Measurements from ENCODE around the gene SCGB1D4. TPM values are rescaled to one million over a fixed set of nuclear protein-coding genes. Genes with fewer than 3 reads are reported as not detected.
A peak's percentile ranks its signal among the peaks of the same experiment; 100 is the strongest.
"Not testable (repeated sequence)": the region's sequence is repeated elsewhere in the genome, so short reads cannot be mapped to it uniquely, and the experiment has no call there.

The SCGB1D4 gene, protein sequence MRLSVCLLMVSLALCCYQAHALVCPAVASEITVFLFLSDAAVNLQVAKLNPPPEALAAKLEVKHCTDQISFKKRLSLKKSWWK
- not detected for total RNA-seq
- long read RNA-seq: 0 reads

DNA sequence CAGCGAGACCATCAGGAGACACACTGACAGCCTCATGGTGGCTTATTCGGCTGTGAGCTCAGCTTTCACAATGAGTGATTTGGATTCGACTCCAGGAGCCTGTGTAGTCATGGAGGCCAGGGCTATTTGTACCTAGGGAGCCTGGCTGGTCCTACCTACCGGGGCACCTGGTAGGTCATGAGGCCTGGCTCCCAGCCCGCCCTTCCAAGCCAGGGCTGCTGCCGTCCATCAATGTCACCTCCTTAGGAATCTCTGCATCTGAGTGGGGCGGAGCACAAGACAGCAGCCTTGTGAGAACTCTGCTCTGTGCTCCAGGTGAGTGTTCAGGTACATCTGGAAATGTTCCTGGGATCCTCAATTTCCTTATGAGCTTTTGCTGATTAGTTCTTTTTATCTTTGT lies at the start of gene SCGB1D4:
TSS of gene SCGB1D4 (minus strand) at position 101 of the 400 bp plus-strand sequence. CDS start at position 36, 65 bp downstream.
- DNase-seq (ENCODE audit: low spot score): no peak

DNA sequence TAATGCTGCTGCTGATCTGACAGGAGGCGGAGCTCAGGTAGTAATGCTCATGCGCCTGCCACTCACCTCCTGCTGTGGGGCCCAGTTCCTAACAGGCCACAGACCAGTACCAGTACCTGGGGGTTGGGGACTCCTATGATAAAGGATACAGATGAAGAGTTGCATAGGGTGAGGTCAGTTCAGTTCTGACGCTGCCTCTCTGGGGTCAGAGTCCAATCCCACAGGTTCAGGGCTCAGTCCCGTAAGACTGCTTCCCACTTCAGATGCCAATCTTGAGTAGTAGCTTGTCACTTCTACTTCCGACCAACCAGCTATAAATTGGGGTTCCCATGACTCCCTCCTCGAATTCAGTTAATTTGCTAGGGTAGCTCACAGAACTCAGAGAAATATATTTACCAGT lies 47.0 kb upstream of the SCGB1D4 start:
- no peak for DNase-seq (ENCODE audit: low spot score)

DNA sequence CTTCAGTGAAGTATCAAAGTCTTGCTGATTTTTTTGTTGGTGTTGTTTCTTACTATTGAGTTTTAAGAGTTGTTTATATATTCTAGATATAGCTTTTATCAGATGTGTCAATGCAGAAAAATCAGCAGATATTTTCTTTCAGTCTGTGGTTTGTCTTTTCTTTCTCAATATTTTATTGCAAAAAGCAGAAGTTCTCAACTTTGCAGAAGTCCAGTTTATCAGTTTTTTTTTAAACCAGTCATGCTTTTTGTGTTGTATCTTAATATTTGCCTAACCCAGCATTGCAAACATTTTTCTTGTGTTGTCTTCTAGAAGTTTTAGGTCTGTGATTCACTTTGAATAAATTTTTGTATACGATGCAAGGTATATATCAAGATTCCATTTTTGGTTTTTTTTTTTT lies 45.3 kb upstream of the SCGB1D4 start:
- DNase-seq (ENCODE audit: low spot score): no peak

DNA sequence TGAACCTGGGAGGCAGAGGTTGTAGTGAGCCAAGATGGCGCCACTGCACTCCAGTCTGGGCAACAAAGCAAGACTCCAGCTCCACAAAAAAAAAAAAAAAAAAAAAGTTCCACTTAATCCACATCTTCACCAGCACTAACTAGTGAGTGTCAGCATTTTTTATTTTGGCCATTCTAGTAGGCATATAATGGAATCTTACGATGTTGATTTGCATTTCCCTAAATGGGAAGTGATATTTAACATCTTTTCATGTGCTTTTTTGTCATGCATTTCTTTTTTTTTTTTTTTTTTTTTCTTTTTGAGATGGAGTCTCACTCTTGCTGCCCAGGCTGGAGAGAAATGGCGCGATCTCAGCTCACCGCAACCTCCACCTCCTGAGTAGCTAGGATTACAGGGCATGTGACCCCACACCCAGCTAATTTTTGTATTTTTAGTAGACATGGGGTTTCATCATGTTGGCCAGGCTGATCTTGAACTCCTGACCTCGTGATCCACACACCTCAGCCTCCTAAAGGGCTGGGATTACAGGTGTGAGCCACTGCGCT lies 44.8 kb upstream of the SCGB1D4 start:
- not testable (repeated sequence) for DNase-seq (ENCODE audit: low spot score)

DNA sequence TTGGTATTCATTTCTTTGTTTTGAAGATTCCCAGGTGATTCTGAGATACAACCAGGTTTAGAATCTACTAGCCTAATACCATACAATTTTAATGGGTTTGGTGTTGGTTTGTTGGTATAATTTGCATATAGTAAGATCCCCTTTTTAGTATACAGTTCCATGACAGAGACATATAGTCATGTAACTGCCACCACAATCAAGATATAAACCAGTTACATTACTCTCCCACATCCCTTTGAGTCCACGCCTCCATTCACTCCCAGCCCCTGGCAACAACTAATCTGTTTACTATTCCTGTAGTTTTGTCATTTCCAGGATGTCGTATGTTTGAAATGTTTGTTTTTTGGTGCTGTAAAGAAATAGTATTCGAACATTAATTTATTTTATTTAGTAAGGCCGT lies 42.7 kb upstream of the SCGB1D4 start:
- DNase-seq (ENCODE audit: low spot score): no peak

DNA sequence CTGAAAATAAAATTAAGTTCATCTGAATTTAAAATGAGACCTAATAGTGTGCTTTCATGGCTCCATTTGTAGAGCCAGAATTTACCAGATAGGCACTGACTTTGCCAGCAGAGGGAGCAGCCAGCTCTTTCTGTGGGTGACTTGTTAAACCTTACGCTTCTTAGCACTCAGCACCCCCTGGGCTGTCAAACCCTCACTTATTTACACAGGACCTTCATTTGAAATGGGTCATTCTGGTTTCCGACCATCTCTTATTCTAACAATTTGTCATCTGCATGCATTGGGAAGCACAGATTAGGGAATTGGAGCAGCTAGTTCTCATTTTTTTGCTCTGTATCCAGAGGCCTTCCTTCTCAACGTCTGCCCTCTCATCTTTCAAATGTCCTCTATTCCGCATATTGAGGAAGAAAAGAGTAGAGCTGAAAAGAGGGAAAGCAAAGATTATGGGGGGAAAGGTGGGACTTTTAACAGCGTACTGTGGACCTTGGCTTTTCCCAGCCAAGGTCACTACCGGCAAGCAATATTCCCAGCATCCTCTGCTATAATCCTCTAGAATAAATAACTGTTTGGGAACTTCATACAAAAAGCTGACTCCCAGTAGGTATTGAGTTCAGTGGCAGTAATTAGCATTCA lies 41.5 kb upstream of the SCGB1D4 start:
- no peak for DNase-seq (ENCODE audit: low spot score)

DNA sequence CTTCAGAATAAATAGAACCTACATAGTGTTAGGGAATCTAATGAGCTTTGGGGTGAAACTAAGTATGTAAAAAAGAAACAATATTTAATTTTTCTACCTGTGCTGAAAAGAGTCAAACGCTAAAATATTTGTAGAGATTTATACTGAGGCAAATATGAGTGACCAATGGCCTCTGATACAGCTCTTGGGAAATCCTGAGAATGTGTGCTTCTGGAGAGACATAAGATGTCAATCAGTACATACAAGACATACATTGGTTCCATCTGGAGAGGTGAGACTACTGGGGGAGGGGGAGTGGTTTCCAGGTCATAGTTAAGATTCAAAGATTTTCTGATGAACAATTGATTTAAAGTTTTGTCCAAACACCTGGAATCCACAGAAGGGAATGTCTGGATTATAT lies 39.3 kb upstream of the SCGB1D4 start:
- no peak for DNase-seq (ENCODE audit: low spot score)

DNA sequence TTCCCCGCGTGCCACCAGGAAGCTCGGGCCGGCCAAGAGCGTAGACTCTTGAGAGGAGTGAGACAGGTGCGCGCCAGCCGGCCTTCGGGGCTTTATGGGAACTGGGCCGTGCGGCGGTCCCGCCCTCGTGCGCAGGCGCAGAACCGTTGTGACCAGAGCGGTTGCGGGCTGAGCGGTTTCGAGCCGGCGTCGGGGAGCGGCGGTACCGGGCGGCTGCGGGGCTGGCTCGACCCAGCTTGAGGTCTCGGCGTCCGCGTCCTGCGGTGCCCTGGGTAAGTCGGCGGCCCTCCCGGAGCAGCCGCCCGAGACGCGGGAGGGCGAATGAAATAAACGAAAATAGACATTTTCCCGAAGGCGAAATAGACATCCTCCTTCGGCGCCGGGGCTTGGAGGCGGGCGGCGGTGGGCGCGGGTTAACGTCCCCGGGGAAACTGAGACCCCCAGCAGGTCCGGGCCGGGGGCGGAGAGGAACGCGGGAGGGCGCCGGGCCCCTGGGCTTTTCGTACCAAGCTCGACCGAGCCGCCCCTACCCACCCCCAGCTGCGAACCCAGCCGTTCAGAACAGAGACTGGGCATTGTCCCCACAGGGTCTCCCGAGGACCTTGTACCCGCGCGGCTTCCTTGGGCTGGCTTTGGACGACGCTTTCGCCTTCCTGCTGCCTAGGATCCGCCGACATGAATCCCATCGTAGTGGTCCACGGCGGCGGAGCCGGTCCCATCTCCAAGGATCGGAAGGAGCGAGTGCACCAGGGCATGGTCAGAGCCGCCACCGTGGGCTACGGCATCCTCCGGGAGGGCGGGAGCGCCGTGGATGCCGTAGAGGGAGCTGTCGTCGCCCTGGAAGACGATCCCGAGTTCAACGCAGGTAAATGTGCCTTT lies 38.7 kb upstream of the SCGB1D4 start, which contains the start of gene ASRGL1:
TSS of gene ASRGL1 (plus strand) at position 146 of the 879 bp plus-strand sequence. CDS start at position 676, 530 bp downstream.
- DNase-seq (ENCODE audit: low spot score): peak; percentile 95

DNA sequence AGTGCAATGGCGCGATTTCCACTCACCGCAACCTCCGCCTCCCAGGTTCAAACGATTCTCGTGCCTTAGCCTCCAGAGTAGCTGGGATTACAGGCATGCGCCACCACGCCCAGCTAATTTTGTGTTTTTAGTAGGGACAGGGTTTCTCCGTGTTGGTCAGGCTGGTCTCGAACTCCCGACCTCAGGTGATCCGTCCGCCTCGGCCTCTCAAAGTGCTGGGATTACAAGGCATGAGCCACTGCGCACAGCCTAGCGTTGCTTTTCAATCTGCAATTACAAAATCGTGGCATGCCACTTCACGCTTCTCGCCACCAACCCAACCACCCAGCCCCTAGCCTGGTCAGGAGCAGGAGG lies 38.1 kb upstream of the SCGB1D4 start:
- DNase-seq (ENCODE audit: low spot score): not testable (repeated sequence)

DNA sequence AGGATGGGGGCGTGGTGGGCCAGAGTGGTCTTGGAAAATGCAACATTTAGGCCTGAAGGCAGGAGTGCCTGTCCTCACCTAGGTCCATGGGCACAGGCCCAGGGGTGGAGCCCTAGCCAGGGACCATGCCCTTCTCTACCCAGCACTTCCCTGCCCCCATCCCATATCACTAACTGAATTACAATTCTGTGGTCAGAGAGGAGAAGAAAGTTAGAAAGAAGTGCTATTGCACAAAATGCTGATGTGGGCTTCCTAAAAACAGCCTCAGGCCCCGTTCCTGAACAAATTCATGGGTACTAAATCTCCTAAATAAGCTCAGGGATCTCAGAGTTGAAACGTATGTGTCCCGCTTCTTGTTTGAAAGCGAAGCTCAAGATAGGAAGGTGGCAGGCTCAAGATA lies 34.9 kb upstream of the SCGB1D4 start:
- no peak for DNase-seq (ENCODE audit: low spot score)

DNA sequence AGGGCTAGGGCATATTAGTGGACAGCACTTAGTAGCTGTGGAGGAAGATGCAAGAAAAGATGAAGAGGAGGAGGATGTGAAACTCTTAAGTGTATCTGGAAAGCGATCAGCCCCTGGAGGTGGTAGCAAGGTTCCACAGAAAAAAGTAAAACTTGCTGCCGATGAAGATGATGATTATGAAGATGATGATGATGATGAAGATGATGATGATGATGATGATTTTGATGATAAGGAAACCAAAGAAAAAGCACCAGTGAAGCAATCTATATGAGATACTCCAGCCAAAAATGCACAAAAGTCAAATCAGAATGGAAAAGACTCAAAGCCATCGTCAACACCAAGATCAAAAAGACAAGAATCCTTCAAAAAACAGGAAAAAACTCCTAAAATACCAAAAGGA lies 32.4 kb upstream of the SCGB1D4 start:
- DNase-seq (ENCODE audit: low spot score): not testable (repeated sequence)

DNA sequence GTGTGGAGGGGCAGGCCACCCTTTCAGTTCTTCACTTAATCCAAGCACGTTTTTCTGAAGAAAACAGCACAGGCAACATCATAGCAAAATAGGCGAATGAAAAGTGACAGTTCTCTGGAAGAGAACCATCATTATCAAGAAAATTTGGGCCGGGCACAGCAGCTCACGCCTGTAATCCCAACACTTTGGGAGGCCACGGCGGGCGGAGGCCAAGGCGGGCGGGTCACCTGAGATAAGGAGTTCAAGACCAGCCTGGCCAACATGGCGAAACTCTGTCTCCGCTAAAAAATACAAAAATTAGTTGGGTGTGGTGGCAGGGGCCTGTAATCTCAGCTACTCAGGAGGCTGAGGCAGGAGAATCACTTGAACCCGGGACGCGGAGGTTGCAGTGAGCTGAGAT lies 28.7 kb upstream of the SCGB1D4 start:
- DNase-seq (ENCODE audit: low spot score): not testable (repeated sequence)

DNA sequence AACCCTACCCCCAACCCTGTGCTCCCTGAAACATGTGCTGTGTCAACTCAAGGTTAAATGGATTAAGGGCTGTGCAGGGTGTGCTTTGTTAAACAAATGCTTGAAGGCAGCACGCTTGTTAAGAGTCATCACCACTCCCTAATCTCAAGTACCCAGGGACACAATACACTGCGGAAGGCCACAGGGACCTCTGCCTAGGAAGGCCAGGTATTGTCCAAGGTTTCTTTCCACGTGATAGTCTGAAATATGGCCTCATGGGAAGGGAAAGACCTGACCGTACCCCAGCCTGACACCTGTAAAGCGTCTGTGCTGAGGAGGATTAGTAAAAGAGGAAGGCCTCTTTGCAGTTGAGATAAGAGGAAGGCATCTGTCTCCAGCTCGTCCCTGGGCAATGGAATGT lies 27.8 kb upstream of the SCGB1D4 start:
- DNase-seq (ENCODE audit: low spot score): not testable (repeated sequence)

DNA sequence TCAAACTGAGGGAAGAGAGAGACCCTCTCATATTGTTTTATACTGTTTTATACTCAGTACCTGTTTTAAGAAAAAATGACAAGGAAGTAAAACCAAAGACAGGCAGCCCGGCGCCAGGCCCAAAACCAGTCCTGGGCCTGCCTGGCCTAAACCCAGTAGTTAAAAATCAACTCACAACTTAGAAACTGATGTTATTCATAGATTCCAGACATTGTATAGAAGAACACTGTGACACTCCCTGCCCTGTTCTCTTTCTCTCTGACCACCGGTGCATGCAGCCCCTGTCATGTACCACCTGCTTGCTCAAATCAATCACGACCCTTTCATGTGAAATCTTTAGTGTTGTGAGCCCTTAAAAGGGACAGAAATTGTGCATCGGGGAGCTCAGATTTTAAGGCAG lies 26.9 kb upstream of the SCGB1D4 start:
- not testable (repeated sequence) for DNase-seq (ENCODE audit: low spot score)

DNA sequence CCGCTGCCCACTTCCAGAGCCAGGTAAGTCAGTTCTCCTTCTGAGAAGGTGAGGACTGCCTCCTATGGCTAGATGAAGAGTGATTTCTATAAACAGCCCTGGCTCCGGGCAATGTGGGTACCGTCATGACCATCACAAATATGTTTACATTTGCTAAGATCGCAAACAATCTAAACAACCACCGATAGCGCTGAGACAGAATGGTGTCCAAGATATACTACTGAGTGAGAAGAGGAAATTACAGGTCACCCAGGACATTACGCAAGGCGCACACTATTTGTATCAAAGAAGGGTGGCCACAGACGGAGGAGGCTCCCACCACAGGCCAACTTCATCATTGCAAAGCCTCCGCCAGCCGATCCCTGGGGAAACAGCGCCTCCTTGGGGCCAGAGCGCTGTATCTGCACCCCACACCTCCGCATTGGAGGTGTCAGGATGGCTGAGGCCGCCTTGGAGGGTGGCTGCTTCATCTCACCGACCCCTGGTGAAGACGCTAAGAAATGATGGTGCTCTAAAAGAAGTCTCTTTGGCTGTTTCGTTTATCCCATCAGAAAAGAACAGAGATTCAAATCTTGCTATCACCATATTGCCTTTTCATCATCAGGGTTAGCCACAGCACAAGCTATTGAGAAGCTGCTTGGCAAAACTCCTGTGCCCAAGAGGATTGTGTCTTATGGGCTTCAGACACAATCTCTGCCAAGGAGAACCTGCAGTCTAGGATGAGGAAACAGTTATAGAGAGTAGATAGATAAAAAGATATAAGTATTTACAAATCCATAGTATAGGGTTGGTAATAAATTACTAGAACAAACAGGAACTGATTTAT lies 26.1 kb upstream of the SCGB1D4 start:
- no peak for DNase-seq (ENCODE audit: low spot score)

DNA sequence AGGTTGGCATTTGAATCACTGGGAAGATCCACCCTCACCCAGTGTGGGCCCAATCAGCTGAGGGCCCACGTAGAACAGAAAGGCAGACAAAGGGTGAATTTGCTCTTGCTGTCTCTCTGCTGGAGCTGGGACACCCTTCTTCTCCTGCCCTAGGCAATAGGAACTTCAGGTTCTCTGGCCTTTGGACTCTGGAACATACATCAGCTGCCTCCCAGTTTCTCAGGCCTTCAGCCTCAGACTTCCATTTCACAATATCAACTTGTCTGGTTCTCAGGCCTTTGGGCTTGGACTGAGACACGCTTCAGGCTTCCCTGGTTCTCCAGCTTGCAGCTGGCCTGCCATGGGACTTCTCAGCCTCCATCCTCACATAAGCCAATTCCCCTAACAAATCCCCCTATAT lies 23.6 kb upstream of the SCGB1D4 start:
- DNase-seq (ENCODE audit: low spot score): no peak

DNA sequence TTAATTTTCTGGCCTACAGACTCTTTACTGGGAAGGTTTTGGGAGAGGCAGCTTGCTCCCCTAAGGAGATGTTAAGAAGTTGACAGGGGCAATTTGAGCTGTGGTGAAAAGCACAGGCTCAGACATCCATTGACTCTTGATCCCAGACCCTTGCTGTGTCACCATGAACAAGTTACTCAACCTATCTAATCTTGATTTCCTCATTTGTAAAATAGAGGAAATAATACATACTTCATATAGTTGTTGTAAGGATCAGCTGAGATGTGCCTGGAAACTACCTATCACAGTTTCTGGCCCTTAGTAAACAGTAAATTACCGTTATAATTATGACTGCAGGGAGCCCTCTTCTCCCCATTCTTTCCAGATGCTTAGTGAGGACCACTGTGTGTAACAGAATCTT lies 16.6 kb upstream of the SCGB1D4 start:
- DNase-seq (ENCODE audit: low spot score): no peak

DNA sequence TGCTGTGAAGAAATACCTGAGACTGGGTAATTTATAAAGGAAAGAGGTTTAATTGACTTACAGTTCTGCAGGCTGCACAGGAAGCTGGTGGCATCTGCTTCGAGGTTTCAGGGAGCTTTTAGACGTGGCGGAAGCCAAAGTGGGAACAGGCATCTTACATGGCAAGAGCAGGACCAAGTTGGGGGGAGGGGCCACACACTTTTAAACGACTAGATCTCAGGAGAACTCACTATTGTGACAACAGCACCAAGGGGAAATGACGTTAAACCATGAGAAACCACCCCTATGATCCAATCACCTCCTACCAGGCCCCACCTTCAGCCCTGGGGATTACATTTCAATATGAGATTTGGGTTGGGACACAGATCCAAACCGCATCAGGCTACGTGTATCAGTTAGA lies 11.1 kb upstream of the SCGB1D4 start:
- DNase-seq (ENCODE audit: low spot score): no peak

DNA sequence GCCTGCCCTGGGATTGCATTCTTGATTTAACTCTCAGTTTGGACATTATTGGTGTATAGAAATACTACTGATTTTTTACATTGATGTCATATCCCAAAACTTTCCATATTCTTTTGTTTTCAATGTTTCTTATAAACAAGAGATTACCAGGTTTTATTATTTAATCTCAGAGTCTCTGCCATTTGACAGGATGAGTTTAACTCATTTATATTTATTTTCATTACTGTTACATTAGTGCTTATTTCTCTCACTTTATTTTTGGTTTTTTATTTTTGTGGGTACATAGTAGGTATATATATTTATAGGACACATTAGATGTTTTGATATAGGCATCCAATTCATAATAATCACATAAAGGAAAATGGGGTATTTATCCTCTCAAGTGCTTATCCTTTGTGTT lies 9.1 kb upstream of the SCGB1D4 start:
- no peak for DNase-seq (ENCODE audit: low spot score)

DNA sequence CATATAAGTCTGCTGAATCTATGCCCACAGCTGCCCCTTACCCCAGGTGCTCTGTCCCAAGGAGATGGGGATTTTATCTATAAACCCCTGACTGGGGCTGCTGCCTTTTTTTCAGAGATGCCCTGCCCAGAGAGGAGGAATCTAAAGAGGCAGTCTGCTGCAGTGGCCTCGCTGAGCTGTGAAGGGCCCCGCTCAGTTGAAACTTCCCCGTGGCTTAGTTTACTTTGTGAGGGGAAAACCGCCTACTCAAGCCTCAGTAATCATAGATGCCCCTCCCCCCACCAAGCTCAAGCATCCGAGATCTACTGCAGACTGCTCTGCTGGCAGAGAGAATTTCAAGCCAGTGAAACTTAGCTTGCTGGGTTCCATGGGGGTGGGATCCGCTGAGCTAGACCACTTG lies 7.4 kb upstream of the SCGB1D4 start:
- no peak for DNase-seq (ENCODE audit: low spot score)

DNA sequence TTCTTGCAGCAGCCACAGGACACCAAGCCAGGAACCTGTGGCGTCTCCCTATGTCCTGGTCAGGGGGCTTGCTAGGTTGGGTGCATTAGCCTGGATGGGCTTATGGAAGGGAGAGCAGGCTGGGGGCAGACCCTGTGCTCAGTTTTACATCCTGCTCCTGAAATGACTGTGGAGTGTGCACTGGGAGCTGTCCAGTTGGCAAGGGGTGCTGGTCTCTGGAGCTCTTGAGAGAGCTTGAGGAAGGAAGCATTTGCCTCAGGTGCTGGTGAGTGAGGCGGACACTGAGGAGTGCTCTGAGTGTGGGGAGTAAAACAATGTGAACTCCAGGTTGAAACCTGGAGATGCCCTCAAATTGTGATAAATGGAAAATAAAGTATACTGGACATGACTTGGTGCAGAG lies 3.4 kb downstream of the SCGB1D4 start:
- no peak for DNase-seq (ENCODE audit: low spot score)

Measured in mesenteric fat pad (tissue), 1 donor.